Adrenal gland (tissue), 5 donors: ENCODE data around the gene ASPHD1.

Experiments
- POLR2A ChIP-seq, 2 donors: fragments of 450-650 bp; IDR thresholded peaks; one replicate each; pipeline ENCODE4 v1.6.1; 2017; ENCODE audit warnings: antibody characterized with exemption in 2 of 2, mild to moderate bottlenecking in 2 of 2, moderate library complexity in 1 of 2
- TF ChIP-seq, protein P1 (sequence below), 6 experiments: fragments of 450-650 bp in 4 of 6; fragments of 200-600 bp in 2 of 6; sonication (generic) in 1 of 6; IDR thresholded peaks; 1 replicate in 5 of 6; 2 replicates in 1 of 6; pipeline versions ENCODE4 v1.5.1 to v1.8.0; 2016 to 2021; ENCODE audit warnings: antibody characterized with exemption in 6 of 6, mild to moderate bottlenecking in 2 of 6, moderate library complexity in 1 of 6
- donor health status: DM: no; HTN: no; CAD: no.

GRCh38 chr16:29878172-29878571 is 22.1 kb upstream of the ASPHD1 start:
- TF ChIP-seq, protein P1, sequence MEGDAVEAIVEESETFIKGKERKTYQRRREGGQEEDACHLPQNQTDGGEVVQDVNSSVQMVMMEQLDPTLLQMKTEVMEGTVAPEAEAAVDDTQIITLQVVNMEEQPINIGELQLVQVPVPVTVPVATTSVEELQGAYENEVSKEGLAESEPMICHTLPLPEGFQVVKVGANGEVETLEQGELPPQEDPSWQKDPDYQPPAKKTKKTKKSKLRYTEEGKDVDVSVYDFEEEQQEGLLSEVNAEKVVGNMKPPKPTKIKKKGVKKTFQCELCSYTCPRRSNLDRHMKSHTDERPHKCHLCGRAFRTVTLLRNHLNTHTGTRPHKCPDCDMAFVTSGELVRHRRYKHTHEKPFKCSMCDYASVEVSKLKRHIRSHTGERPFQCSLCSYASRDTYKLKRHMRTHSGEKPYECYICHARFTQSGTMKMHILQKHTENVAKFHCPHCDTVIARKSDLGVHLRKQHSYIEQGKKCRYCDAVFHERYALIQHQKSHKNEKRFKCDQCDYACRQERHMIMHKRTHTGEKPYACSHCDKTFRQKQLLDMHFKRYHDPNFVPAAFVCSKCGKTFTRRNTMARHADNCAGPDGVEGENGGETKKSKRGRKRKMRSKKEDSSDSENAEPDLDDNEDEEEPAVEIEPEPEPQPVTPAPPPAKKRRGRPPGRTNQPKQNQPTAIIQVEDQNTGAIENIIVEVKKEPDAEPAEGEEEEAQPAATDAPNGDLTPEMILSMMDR (IDR thresholded peaks at IDR 0.05): no peak
- no peak for TF ChIP-seq POLR2A (IDR thresholded peaks at IDR 0.05)
